ENCODE data around the gene IL36B. TPM values are rescaled to one million over a fixed set of nuclear protein-coding genes. Genes with fewer than 3 reads are reported as not detected.

The IL36B gene
- total RNA-seq, 2 experiments from 2014 or later, result not detected

GRCh38 chr2:113067681-113068080 is 15.0 kb upstream of the IL36B start, which contains the start of gene IL1F10:
Gene IL1F10 (plus strand): TSS chr2:113067970. CDS start chr2:113072739, 4,769 bp downstream.
- H3K27me3 Mint-ChIP-seq, result no peaks in the 10 kb centered on the region
- H3K36me3 Mint-ChIP-seq, result no peaks in the 10 kb centered on the region
- DNase-seq, result no peak
- H3K27ac Mint-ChIP-seq, result no peak within 1 kb of the TSS
- no peak within 1 kb of the TSS for H3K4me3 Mint-ChIP-seq
- H3K4me1 Mint-ChIP-seq, result peaks cover 2% of the 10 kb centered on the region
- H3K9me3 Mint-ChIP-seq, result no peaks in the 10 kb centered on the region

- Mint-ChIP-seq H3K9me3 (no peaks in the 10 kb centered on the region), H3K27ac (no peak overlapping the region), H3K27me3 (no peaks in the 10 kb centered on the region), H3K4me3 (no peak overlapping the region), H3K36me3 (no peaks in the 10 kb centered on the region), H3K4me1 (peaks cover 2% of the 10 kb centered on the region)
- no peak for DNase-seq
These were observed 12.2 kb upstream of the IL36B start for GRCh38 chr2:113064898-113065297.

GRCh38 chr2:113064281-113064680 is 11.6 kb upstream of the IL36B start:
- DNase-seq, result no peak
- no peak overlapping the region for H3K27ac Mint-ChIP-seq
- no peaks in the 10 kb centered on the region for H3K9me3 Mint-ChIP-seq
- H3K36me3 Mint-ChIP-seq, result no peaks in the 10 kb centered on the region
- peaks cover 2% of the 10 kb centered on the region for H3K4me1 Mint-ChIP-seq
- H3K4me3 Mint-ChIP-seq, result no peak overlapping the region
- H3K27me3 Mint-ChIP-seq, result no peaks in the 10 kb centered on the region

- H3K9me3 Mint-ChIP-seq, result no peaks in the 10 kb centered on the region
- no peak overlapping the region for H3K27ac Mint-ChIP-seq
- H3K27me3 Mint-ChIP-seq, result no peaks in the 10 kb centered on the region
- H3K4me1 Mint-ChIP-seq, result no peaks in the 10 kb centered on the region
- no peak overlapping the region for H3K4me3 Mint-ChIP-seq
- H3K36me3 Mint-ChIP-seq, result no peaks in the 10 kb centered on the region
- DNase-seq, result no peak
These were observed 9.5 kb upstream of the IL36B start for GRCh38 chr2:113061896-113062770.

- Mint-ChIP-seq H3K4me1 (peaks cover 2% of the 10 kb centered on the region), H3K27ac (no peak overlapping the region), H3K9me3 (peaks cover 4% of the 10 kb centered on the region), H3K4me3 (no peak overlapping the region), H3K27me3 (no peaks in the 10 kb centered on the region), H3K36me3 (peaks cover 2% of the 10 kb centered on the region)
- no peak for DNase-seq
These were observed 8.6 kb upstream of the IL36B start for GRCh38 chr2:113061241-113061640.

GRCh38 chr2:113060796-113061195 is 8.1 kb upstream of the IL36B start:
- Mint-ChIP-seq H3K27ac (no peak overlapping the region), H3K36me3 (peaks cover 5% of the 10 kb centered on the region), H3K9me3 (peaks cover 8% of the 10 kb centered on the region), H3K4me1 (peaks cover 5% of the 10 kb centered on the region), H3K4me3 (no peak overlapping the region), H3K27me3 (no peaks in the 10 kb centered on the region)
- DNase-seq, result no peak

- no peak for DNase-seq
These were observed 7.7 kb upstream of the IL36B start for GRCh38 chr2:113060396-113060795.

GRCh38 chr2:113058998-113059960 is 6.6 kb upstream of the IL36B start, which contains the start of gene IL36RN:
Gene IL36RN (plus strand): TSS chr2:113059198. CDS start chr2:113059439, 241 bp downstream.
- H3K36me3 Mint-ChIP-seq, result peaks cover 14% of the 10 kb centered on the region
- H3K27me3 Mint-ChIP-seq, result no peaks in the 10 kb centered on the region
- peaks cover 23% of the 10 kb centered on the region for H3K9me3 Mint-ChIP-seq
- DNase-seq, result no peak
- peaks cover 5% of the 10 kb centered on the region for H3K4me1 Mint-ChIP-seq
- no peak within 1 kb of the TSS for H3K4me3 Mint-ChIP-seq
- no peak within 1 kb of the TSS for H3K27ac Mint-ChIP-seq

More at GRCh38 chr2:113060396-113060795, 7.7 kb upstream of the IL36B start:
- peaks cover 12% of the 10 kb centered on the region for H3K9me3 Mint-ChIP-seq
- H3K4me1 Mint-ChIP-seq, result peaks cover 5% of the 10 kb centered on the region
- no peaks in the 10 kb centered on the region for H3K27me3 Mint-ChIP-seq
- no peak overlapping the region for H3K4me3 Mint-ChIP-seq
- no peak overlapping the region for H3K27ac Mint-ChIP-seq
- peaks cover 9% of the 10 kb centered on the region for H3K36me3 Mint-ChIP-seq

GRCh38 chr2:113058411-113058994 is 5.8 kb upstream of the IL36B start:
- no peak overlapping the region for H3K27ac Mint-ChIP-seq
- H3K9me3 Mint-ChIP-seq, result peaks cover 27% of the 10 kb centered on the region
- no peak overlapping the region for H3K4me3 Mint-ChIP-seq
- H3K4me1 Mint-ChIP-seq, result peaks cover 5% of the 10 kb centered on the region
- peaks cover 17% of the 10 kb centered on the region for H3K36me3 Mint-ChIP-seq
- H3K27me3 Mint-ChIP-seq, result no peaks in the 10 kb centered on the region
- DNase-seq, result no peak

GRCh38 chr2:113057117-113057516 is 4.5 kb upstream of the IL36B start:
- peaks cover 5% of the 10 kb centered on the region for H3K4me1 Mint-ChIP-seq
- no peak overlapping the region for H3K27ac Mint-ChIP-seq
- peaks cover 29% of the 10 kb centered on the region for H3K9me3 Mint-ChIP-seq
- H3K36me3 Mint-ChIP-seq, result peaks cover 17% of the 10 kb centered on the region
- no peak for DNase-seq
- H3K27me3 Mint-ChIP-seq, result no peaks in the 10 kb centered on the region
- no peak overlapping the region for H3K4me3 Mint-ChIP-seq

- no peak for DNase-seq
These were observed 3.9 kb upstream of the IL36B start for GRCh38 chr2:113056521-113056920.

GRCh38 chr2:113054066-113054465 is 1.4 kb upstream of the IL36B start:
- Mint-ChIP-seq H3K36me3 (peaks cover 17% of the 10 kb centered on the region), H3K4me3 (no peak overlapping the region), H3K9me3 (peaks cover 29% of the 10 kb centered on the region), H3K27ac (no peak overlapping the region), H3K4me1 (peaks cover 5% of the 10 kb centered on the region), H3K27me3 (no peaks in the 10 kb centered on the region)
- no peak for DNase-seq

More at GRCh38 chr2:113056521-113056920, 3.9 kb upstream of the IL36B start:
- H3K27ac Mint-ChIP-seq, result no peak overlapping the region
- no peak overlapping the region for H3K4me3 Mint-ChIP-seq
- H3K4me1 Mint-ChIP-seq, result peaks cover 5% of the 10 kb centered on the region
- no peaks in the 10 kb centered on the region for H3K27me3 Mint-ChIP-seq
- H3K9me3 Mint-ChIP-seq, result peaks cover 29% of the 10 kb centered on the region
- H3K36me3 Mint-ChIP-seq, result peaks cover 17% of the 10 kb centered on the region

GRCh38 chr2:113053666-113054065 is 999 bp upstream of the IL36B start:
- H3K9me3 Mint-ChIP-seq, result peaks cover 29% of the 10 kb centered on the region
- no peak overlapping the region for H3K4me3 Mint-ChIP-seq
- H3K36me3 Mint-ChIP-seq, result peaks cover 17% of the 10 kb centered on the region
- DNase-seq, result no peak
- H3K27me3 Mint-ChIP-seq, result no peaks in the 10 kb centered on the region
- peaks cover 5% of the 10 kb centered on the region for H3K4me1 Mint-ChIP-seq
- no peak overlapping the region for H3K27ac Mint-ChIP-seq

GRCh38 chr2:113050921-113051895 is 1.5 kb downstream of the IL36B start:
- Mint-ChIP-seq H3K27ac (no peak overlapping the region), H3K36me3 (peaks cover 15% of the 10 kb centered on the region), H3K27me3 (no peaks in the 10 kb centered on the region), H3K9me3 (peaks cover 25% of the 10 kb centered on the region), H3K4me3 (no peak overlapping the region), H3K4me1 (peaks cover 3% of the 10 kb centered on the region)
- no peak for DNase-seq

All from activated naive CD8-positive, alpha-beta T cell treated with anti-CD3 and anti-CD28 coated beads for 36 hours (primary cell).